Measurements from ENCODE around the gene SRSF11. TPM values are rescaled to one million over a fixed set of nuclear protein-coding genes. Genes with fewer than 3 reads are reported as not detected.
"Not testable (repeated sequence)": the region's sequence is repeated elsewhere in the genome, so short reads cannot be mapped to it uniquely, and the experiment has no call there.

The SRSF11 gene
- total RNA-seq, 1 experiment from 2014 or later, result 217 TPM

DNA sequence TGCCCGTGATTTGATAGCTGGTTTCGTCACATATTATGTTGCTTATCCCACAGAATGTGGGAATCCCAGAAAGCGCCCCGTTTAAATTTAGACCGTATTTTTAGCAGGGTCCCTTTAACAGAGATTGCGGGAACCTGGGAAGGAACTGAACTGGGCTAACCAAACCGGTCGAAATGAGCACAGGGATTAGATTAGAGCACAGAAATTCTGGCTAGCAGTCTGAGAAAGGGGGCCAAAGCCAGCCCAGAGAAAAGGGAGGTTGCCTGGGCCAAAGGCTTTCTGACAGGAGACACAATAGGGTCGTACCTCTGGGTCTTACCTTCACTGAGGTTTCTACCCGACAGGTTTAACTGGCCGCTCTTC, 16.1 kb upstream of the SRSF11 start:
- POLR2A ChIA-PET (ENCODE audit: low non-redundant PET), result no interaction called here

DNA sequence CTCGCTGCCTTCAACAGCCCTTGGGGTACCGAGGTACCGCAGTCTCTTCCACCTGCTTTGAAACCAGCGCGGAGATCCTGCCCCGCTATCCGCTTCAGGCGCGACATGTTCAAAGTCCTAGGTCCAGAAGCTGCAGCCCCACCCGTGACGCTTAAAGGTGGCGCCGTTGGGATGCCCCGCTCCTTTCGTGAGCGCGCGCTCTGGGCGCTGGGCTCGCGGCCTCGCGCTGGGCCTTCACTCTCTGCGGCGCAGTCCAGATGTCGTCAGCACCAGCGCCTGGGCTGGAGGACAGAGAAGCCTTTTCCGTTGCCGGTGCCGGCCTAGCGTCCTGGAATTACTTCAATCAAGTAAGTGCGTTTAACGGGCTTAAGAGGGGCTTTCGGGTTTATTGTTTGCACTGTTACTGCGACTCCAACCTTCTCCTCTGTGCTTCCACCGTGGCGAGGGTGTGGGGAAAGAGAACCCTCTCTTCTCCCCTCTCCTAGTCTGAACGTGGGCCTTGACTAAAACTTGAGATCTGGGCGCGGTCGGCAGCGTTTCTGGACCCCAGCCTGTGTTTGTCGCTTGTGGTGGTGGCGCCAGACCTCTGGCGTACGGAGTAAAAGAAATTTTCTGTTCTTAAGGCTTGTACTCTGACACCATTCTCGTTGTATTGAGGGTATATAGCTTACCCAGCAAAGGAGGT, 15.6 kb upstream of the SRSF11 start, which contains the start of gene LRRC40:
LRRC40 (minus strand) TSS at position 146 of the 685 bp plus-strand sequence; CDS start at position 107, 39 bp downstream.
- no peaks in the 10 kb centered on the region for H3K9me3 ChIP-seq (ENCODE audit: low read depth, low read length, poor library complexity, severe bottlenecking)
- CTCF ChIA-PET, result no interaction called here
- BruUV-seq (replicated peaks), result TSS peak; percentile 61
- no peak for TF ChIP-seq EZH2 (IDR thresholded peaks at IDR 0.05; ENCODE audit: borderline replicate concordance, low read depth, low read length, poor library complexity, severe bottlenecking)
- TF ChIP-seq, protein P1, sequence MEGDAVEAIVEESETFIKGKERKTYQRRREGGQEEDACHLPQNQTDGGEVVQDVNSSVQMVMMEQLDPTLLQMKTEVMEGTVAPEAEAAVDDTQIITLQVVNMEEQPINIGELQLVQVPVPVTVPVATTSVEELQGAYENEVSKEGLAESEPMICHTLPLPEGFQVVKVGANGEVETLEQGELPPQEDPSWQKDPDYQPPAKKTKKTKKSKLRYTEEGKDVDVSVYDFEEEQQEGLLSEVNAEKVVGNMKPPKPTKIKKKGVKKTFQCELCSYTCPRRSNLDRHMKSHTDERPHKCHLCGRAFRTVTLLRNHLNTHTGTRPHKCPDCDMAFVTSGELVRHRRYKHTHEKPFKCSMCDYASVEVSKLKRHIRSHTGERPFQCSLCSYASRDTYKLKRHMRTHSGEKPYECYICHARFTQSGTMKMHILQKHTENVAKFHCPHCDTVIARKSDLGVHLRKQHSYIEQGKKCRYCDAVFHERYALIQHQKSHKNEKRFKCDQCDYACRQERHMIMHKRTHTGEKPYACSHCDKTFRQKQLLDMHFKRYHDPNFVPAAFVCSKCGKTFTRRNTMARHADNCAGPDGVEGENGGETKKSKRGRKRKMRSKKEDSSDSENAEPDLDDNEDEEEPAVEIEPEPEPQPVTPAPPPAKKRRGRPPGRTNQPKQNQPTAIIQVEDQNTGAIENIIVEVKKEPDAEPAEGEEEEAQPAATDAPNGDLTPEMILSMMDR (conservative IDR thresholded peaks at IDR 0.05; ENCODE audit: low read depth, low read length), result no peak; the same call in 1 of the 2 replicates
- DNase-seq (ENCODE audit: low spot score), result peak; percentile 99
- H3K27ac ChIP-seq (ENCODE audit: low read depth, low read length, poor library complexity, severe bottlenecking), result peak within 1 kb of the TSS; percentile 91
- peaks cover 14% of the 10 kb centered on the region for H3K36me3 ChIP-seq (ENCODE audit: insufficient read depth, low read length, poor library complexity, severe bottlenecking)
- POLR2A ChIA-PET (ENCODE audit: low non-redundant PET), result interaction anchor here (0.6 kb wide), 1 partner anchor 16 kb away, joined by 4 read pairs; the partner anchor contains the start of gene SRSF11
- peaks cover 15% of the 10 kb centered on the region for H3K4me1 ChIP-seq (ENCODE audit: insufficient read depth, low read length, poor library complexity, severe bottlenecking)
- peak within 1 kb of the TSS; percentile 67 for H3K4me3 ChIP-seq (ENCODE audit: low read depth, low read length, poor library complexity, severe bottlenecking)
- H3K27me3 ChIP-seq (replicated peaks; ENCODE audit: insufficient read depth, low read depth, low read length, poor library complexity), result no peaks in the 10 kb centered on the region
- intact Hi-C loops (cut with micrococcal nuclease; ENCODE audit: unreplicated experiment), result loop anchor here (5.0 kb wide), 1 partner anchor 157 kb away; no protein-coding TSS in a partner anchor

More for the DNA sequence above, 16.1 kb upstream of the SRSF11 start:
- no peaks in the 10 kb centered on the region for H3K27me3 ChIP-seq (replicated peaks; ENCODE audit: insufficient read depth, low read depth, low read length, poor library complexity)
- peak overlapping the region; percentile 91 for H3K27ac ChIP-seq (ENCODE audit: low read depth, low read length, poor library complexity, severe bottlenecking)
- DNase-seq (ENCODE audit: low spot score), result no peak
- TSS peak; percentile 60 for BruUV-seq (replicated peaks)
- TF ChIP-seq, protein P1 (conservative IDR thresholded peaks at IDR 0.05; ENCODE audit: low read depth, low read length), result no peak
- TF ChIP-seq EZH2 (IDR thresholded peaks at IDR 0.05; ENCODE audit: borderline replicate concordance, low read depth, low read length, poor library complexity, severe bottlenecking), result no peak
- CTCF ChIA-PET, result no interaction called here
- peaks cover 16% of the 10 kb centered on the region for H3K36me3 ChIP-seq (ENCODE audit: insufficient read depth, low read length, poor library complexity, severe bottlenecking)
- H3K4me1 ChIP-seq (ENCODE audit: insufficient read depth, low read length, poor library complexity, severe bottlenecking), result peaks cover 15% of the 10 kb centered on the region
- intact Hi-C loops (cut with micrococcal nuclease; ENCODE audit: unreplicated experiment), result loop anchor here (5.0 kb wide), 1 partner anchor 157 kb away; no protein-coding TSS in a partner anchor
- no peaks in the 10 kb centered on the region for H3K9me3 ChIP-seq (ENCODE audit: low read depth, low read length, poor library complexity, severe bottlenecking)
- H3K4me3 ChIP-seq (ENCODE audit: low read depth, low read length, poor library complexity, severe bottlenecking), result peak overlapping the region; percentile 67

DNA sequence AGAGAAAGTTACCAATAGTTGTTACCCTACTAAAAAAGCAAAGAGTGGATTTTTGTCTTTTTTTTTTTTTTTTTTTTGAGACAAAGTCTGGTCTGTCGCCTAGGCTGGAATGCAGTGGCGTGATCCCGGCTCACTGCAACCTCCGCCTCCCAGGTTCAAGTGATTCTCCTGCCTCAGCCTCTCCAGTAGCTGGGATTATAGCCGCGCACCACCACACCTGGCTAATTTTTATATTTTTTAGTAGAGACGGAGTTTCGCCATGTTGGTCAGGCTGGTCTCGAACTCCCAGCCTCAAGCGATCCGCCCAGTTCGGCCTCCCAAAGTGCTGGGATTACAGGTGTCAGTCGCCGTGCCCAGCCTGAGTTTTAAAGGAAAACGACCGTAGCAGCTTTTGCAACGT, 14.3 kb upstream of the SRSF11 start:
- peak overlapping the region; percentile 67 for H3K4me3 ChIP-seq (ENCODE audit: low read depth, low read length, poor library complexity, severe bottlenecking)
- POLR2A ChIA-PET (ENCODE audit: low non-redundant PET); CTCF ChIA-PET: not testable (repeated sequence)

More for the DNA sequence above, 14.3 kb upstream of the SRSF11 start:
- Histone ChIP-seq H3K4me1 (ENCODE audit: insufficient read depth, low read length, poor library complexity, severe bottlenecking) (peaks cover 15% of the 10 kb centered on the region), H3K36me3 (ENCODE audit: insufficient read depth, low read length, poor library complexity, severe bottlenecking) (peaks cover 13% of the 10 kb centered on the region), H3K27ac (ENCODE audit: low read depth, low read length, poor library complexity, severe bottlenecking) (peak overlapping the region; percentile 91)
- not testable (repeated sequence) for DNase-seq (ENCODE audit: low spot score); BruUV-seq (replicated peaks); H3K27me3 ChIP-seq (replicated peaks; ENCODE audit: insufficient read depth, low read depth, low read length, poor library complexity); H3K9me3 ChIP-seq (ENCODE audit: low read depth, low read length, poor library complexity, severe bottlenecking)
- intact Hi-C loops (cut with micrococcal nuclease; ENCODE audit: unreplicated experiment), result loop anchor here (5.0 kb wide), 1 partner anchor 155 kb away; no protein-coding TSS in a partner anchor
